ENCODE data around the gene COX6A2.

DNA sequence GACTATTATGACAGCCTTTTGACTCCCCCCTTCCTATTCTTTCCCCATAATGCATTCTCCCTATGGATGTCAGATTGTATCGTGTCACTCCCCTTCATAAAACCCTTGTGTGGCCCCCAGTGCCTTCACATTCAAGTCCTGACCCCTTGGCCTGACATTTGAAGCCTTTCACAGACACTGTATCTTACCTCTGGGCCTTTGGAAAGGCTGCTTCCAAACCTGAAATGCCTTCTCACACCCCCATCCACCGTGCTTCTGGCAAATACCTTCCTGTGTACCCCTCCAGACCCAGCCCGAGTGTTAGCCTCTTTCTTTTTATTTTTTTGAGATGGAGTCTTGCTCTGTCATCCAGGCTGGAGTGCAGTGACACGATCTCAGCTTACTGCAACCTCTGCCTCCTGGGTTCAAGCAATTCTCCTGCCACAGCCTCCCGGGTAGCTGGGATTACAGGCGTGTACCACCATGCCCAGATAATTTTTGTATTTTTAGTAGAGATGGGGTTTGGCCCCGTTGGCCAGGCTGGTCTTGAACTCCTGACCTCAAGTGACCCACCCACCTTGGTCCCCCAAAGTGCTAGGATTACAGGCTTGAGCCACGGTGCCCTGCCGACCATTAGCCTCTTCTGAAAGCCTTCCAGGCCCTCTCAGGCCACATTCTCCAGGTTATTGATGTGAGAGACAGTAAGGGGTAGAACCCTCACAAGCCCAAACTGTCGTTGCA is 33.2 kb upstream of the COX6A2 start:
- TF ChIP-seq, protein P1, sequence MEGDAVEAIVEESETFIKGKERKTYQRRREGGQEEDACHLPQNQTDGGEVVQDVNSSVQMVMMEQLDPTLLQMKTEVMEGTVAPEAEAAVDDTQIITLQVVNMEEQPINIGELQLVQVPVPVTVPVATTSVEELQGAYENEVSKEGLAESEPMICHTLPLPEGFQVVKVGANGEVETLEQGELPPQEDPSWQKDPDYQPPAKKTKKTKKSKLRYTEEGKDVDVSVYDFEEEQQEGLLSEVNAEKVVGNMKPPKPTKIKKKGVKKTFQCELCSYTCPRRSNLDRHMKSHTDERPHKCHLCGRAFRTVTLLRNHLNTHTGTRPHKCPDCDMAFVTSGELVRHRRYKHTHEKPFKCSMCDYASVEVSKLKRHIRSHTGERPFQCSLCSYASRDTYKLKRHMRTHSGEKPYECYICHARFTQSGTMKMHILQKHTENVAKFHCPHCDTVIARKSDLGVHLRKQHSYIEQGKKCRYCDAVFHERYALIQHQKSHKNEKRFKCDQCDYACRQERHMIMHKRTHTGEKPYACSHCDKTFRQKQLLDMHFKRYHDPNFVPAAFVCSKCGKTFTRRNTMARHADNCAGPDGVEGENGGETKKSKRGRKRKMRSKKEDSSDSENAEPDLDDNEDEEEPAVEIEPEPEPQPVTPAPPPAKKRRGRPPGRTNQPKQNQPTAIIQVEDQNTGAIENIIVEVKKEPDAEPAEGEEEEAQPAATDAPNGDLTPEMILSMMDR (IDR thresholded peaks at IDR 0.05), result no peak
- TF ChIP-seq POLR2A (IDR thresholded peaks at IDR 0.05), result no peak

Data from esophagus squamous epithelium (tissue), 4 donors.